ENCODE results near the gene GLDC. TPM values are rescaled to one million over a fixed set of nuclear protein-coding genes. Genes with fewer than 3 reads are reported as not detected.
A peak's percentile ranks its signal among the peaks of the same experiment; 100 is the strongest.

Gene GLDC
- total RNA-seq, 1 donor from 2014 or later = 37.4 TPM

DNA sequence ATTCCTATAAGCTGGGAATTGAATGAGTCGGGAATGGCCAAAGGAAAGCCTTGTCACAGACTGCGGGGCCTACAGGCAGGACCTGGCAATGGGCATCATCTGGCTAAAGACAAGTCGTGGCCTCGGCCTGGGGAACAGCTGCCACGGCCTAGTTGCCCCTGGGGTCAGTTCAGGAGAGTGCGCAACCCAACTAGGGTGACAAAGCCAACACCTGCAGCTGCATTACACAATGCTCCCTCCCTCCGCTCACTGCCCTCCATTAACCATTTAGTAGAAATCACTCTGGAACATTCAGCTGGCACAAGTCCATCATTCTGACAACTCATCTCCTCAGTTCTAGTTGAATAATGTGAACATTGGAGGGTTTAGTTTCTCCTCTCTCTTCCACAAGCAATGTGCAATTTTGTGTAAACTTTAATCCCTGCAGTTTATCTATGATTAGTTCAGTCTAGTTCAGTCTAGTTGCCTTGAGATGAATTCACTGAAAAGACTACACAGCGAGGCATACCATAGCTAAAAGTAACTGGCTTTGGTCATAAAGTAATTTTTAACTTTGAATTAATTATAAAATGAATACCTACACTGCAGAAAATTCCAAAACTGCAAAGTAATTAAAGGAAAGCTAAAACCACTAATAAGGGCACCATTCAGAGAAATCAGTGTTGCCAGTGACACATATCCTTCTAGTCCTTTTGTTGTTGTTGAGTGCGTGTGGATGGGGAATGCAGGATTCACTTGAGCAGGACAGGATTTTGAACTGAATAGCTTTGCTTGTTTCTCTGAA, 5.1 kb downstream of the GLDC start:
- Mint-ChIP-seq H3K27ac (ENCODE audit: unreplicated experiment) (no peak overlapping the region), H3K4me3 (peak overlapping the region; percentile 14), H3K4me1 (peaks cover 28% of the 10 kb centered on the region), H3K27me3 (ENCODE audit: low read depth) (peaks cover 32% of the 10 kb centered on the region), H3K36me3 (ENCODE audit: low read depth) (peaks cover 2% of the 10 kb centered on the region), H3K9me3 (no peaks in the 10 kb centered on the region)
- no peak for DNase-seq (ENCODE audit: low read depth, low spot score)
- TF ChIP-seq, protein P1, sequence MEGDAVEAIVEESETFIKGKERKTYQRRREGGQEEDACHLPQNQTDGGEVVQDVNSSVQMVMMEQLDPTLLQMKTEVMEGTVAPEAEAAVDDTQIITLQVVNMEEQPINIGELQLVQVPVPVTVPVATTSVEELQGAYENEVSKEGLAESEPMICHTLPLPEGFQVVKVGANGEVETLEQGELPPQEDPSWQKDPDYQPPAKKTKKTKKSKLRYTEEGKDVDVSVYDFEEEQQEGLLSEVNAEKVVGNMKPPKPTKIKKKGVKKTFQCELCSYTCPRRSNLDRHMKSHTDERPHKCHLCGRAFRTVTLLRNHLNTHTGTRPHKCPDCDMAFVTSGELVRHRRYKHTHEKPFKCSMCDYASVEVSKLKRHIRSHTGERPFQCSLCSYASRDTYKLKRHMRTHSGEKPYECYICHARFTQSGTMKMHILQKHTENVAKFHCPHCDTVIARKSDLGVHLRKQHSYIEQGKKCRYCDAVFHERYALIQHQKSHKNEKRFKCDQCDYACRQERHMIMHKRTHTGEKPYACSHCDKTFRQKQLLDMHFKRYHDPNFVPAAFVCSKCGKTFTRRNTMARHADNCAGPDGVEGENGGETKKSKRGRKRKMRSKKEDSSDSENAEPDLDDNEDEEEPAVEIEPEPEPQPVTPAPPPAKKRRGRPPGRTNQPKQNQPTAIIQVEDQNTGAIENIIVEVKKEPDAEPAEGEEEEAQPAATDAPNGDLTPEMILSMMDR (conservative IDR thresholded peaks at IDR 0.05) = no peak

DNA sequence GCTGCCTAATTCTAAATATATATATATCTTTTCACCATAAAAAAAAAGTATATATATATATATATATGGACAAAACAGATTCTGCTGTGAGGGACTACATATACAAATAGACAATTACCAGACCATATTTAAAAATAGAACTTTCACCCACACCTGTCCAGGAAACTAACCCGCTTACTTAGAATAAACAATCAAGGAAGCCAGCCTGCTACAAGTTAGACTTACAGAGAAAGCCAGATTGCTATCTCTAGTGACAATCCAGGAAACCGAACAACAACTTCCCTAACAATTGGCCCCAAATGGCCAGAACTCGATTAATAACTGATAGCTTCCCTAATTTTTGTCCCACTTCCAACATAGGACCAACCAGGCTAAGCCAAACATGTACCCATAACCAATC, 5.9 kb downstream of the GLDC start:
- TF ChIP-seq, protein P1 (conservative IDR thresholded peaks at IDR 0.05) = no peak
- no peak for DNase-seq (ENCODE audit: low read depth, low spot score)
- H3K9me3 Mint-ChIP-seq = no peaks in the 10 kb centered on the region
- peaks cover 6% of the 10 kb centered on the region for H3K36me3 Mint-ChIP-seq (ENCODE audit: low read depth)
- H3K4me1 Mint-ChIP-seq = peaks cover 29% of the 10 kb centered on the region
- H3K4me3 Mint-ChIP-seq = no peak overlapping the region
- peaks cover 27% of the 10 kb centered on the region for H3K27me3 Mint-ChIP-seq (ENCODE audit: low read depth)
- H3K27ac Mint-ChIP-seq (ENCODE audit: unreplicated experiment) = no peak overlapping the region

DNA sequence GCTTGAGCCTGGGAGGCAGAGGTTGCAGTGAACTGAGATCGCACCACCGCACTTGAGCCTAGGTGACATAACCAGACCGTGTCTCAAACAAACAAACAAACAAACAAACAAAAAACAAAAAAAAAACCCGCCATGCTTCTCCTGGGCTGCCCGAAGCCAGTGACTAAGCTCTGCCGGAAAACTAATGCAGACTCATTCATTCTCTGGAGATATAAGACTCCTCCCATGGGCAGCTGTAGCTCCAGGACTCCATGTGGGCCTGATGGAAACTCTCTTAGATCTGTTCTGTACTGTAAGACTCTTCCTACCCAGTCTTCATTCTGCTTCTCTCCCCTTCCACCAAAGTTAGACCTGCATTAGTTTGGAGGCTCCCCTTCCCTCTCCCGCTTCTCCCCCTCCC, 11.1 kb downstream of the GLDC start:
- DNase-seq (ENCODE audit: low read depth, low spot score) = no peak
- Mint-ChIP-seq H3K36me3 (ENCODE audit: low read depth) (peaks cover 5% of the 10 kb centered on the region), H3K4me1 (peaks cover 17% of the 10 kb centered on the region), H3K9me3 (no peaks in the 10 kb centered on the region), H3K4me3 (no peak overlapping the region), H3K27me3 (ENCODE audit: low read depth) (no peaks in the 10 kb centered on the region), H3K27ac (ENCODE audit: unreplicated experiment) (no peak overlapping the region)
- TF ChIP-seq, protein P1 (conservative IDR thresholded peaks at IDR 0.05) = no peak

DNA sequence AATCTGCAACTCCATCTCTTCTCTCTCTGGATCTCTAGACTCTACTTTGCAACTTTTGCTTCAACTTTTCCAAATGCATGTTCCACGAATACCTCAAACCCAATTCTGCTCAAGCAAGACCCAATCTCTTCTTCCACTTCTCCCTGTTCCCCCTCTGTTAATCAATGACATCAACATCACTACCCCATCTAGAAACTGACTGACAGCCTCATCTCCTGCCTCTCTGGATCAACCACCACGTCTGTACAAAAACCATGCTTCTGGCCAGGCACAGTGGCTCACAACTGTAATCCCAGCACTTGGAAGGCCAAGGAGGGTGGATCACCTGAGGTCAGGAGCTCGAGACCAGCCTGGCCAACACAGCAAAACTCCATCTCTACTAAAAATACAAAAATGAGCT, 12.2 kb downstream of the GLDC start:
- peaks cover 18% of the 10 kb centered on the region for H3K4me1 Mint-ChIP-seq
- no peaks in the 10 kb centered on the region for H3K9me3 Mint-ChIP-seq
- TF ChIP-seq, protein P1 (conservative IDR thresholded peaks at IDR 0.05) = no peak
- no peak for DNase-seq (ENCODE audit: low read depth, low spot score)
- H3K27ac Mint-ChIP-seq (ENCODE audit: unreplicated experiment) = no peak overlapping the region
- H3K36me3 Mint-ChIP-seq (ENCODE audit: low read depth) = peaks cover 5% of the 10 kb centered on the region
- no peaks in the 10 kb centered on the region for H3K27me3 Mint-ChIP-seq (ENCODE audit: low read depth)
- no peak overlapping the region for H3K4me3 Mint-ChIP-seq

DNA sequence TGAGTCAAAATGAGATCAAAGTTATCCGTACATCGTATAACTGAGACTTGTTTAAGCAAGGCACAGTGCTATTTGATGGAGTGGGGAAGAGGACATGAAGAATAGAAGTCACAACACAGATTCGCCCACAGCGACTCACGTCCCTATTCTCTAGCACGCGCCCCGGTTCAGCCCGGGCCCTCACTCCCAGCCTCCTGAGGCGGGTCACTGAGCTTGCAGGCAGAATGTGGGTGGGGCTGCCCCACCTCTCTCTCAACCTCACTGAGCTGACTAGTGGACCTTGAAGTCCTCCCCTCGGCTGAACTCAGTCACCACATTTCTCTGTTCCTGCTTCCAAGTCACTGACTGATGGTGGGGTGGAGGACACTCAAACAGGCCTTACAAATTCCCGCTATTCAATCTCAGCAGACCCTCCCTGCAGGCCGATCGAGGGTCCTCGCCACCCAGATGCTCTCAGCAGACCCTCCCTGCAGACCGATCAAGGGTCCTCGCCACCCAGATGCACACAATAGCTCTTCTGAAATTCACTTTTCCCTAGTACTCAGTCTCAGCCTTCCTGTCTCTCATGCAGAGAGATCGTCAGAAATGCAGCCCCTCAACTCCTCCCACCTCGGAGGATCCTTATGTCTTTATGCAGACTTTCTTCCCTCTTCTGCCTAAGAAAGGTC, 12.9 kb downstream of the GLDC start:
- Mint-ChIP-seq H3K27ac (ENCODE audit: unreplicated experiment) (peak overlapping the region; percentile 17), H3K4me3 (no peak overlapping the region), H3K9me3 (no peaks in the 10 kb centered on the region), H3K27me3 (ENCODE audit: low read depth) (no peaks in the 10 kb centered on the region), H3K36me3 (ENCODE audit: low read depth) (peaks cover 5% of the 10 kb centered on the region), H3K4me1 (peaks cover 21% of the 10 kb centered on the region)
- no peak for DNase-seq (ENCODE audit: low read depth, low spot score)
- TF ChIP-seq, protein P1 (conservative IDR thresholded peaks at IDR 0.05) = no peak

All from neural crest cell (in vitro differentiated cells).